Esophagus squamous epithelium (tissue), 5 donors: Measurements from ENCODE around the gene AMN. TPM values are rescaled to one million over a fixed set of nuclear protein-coding genes. Genes with fewer than 3 reads are reported as not detected.

Source experiments
- DNase-seq: peaks from one replicate; lab custom pipeline; 2025; lab: John Stamatoyannopoulos, UW
- H3K27ac ChIP-seq, 4 donors: fragments of 200-600 bp; sonication (generic); one replicate each; pipeline ENCODE4 v1.5.1; 2016 to 2019; ENCODE audit warnings: mild to moderate bottlenecking in 1 of 4
- H3K27me3 ChIP-seq, 4 donors: fragments of 200-600 bp; sonication (generic); 1 replicate in 3 of 4; 2 replicates in 1 of 4; pipeline versions ENCODE4 v1.5.1 to v1.6.0; 2017 to 2021; ENCODE audit warnings: antibody characterized with exemption in 1 of 4
- H3K36me3 ChIP-seq, 3 donors: fragments of 200-600 bp; sonication (generic); one replicate each; pipeline ENCODE4 v1.5.1; 2016 to 2019
- H3K4me1 ChIP-seq, 3 donors: fragments of 200-600 bp; sonication (generic); one replicate each; pipeline ENCODE4 v1.5.1; 2017 to 2019
- H3K4me3 ChIP-seq, 4 donors: fragments of 200-600 bp; sonication (generic); 1 replicate in 3 of 4; 2 replicates in 1 of 4; pipeline ENCODE4 v1.5.1; 2016 to 2019; ENCODE audit warnings: mild to moderate bottlenecking in 2 of 4, moderate library complexity in 1 of 4
- H3K9me3 ChIP-seq, 3 donors: fragments of 200-600 bp; sonication (generic); one replicate each; pipeline ENCODE4 v1.5.1; 2016 to 2019
- POLR2A ChIP-seq, 4 donors: fragments of 450-650 bp; IDR thresholded peaks; one replicate each; pipeline ENCODE4 v1.6.1; 2017; ENCODE audit warnings: antibody characterized with exemption in 4 of 4, mild to moderate bottlenecking in 4 of 4, moderate library complexity in 3 of 4
- WGBS, 2 donors: methylation state at CpG; one replicate each; pipeline ENCODE4 v1.1.5; 2018; 5-methylcytosine and 5-hydroxymethylcytosine counted together
- intact Hi-C: fragments of 100-400 bp; cut with DNase I; formaldehyde crosslinking; loops from one replicate; pipeline ENCODE4 v1.15.0; 2022
- total RNA-seq, 4 donors: library from RNA; depleted of rRNA; stranded (reverse); fragments of >200 nt; gene quantifications; one replicate each; pipeline ENCODE4 v1.1.0, GENCODE V29; 2016
- TF ChIP-seq, protein P1 (sequence below), 6 experiments: fragments of 450-650 bp in 4 of 6; fragments of 200-600 bp in 2 of 6; sonication (generic) in 2 of 6; IDR thresholded peaks; one replicate each; pipeline ENCODE4 v1.5.1; 2016 to 2019; ENCODE audit warnings: antibody characterized with exemption in 6 of 6, mild to moderate bottlenecking in 4 of 6, moderate library complexity in 4 of 6
- donor health status: DM: yes; HTN: yes; CAD: no.

Gene AMN
- total RNA-seq, 4 donors from 2014 or later = 7.6 to 24.0 (median 19.7) TPM

DNA sequence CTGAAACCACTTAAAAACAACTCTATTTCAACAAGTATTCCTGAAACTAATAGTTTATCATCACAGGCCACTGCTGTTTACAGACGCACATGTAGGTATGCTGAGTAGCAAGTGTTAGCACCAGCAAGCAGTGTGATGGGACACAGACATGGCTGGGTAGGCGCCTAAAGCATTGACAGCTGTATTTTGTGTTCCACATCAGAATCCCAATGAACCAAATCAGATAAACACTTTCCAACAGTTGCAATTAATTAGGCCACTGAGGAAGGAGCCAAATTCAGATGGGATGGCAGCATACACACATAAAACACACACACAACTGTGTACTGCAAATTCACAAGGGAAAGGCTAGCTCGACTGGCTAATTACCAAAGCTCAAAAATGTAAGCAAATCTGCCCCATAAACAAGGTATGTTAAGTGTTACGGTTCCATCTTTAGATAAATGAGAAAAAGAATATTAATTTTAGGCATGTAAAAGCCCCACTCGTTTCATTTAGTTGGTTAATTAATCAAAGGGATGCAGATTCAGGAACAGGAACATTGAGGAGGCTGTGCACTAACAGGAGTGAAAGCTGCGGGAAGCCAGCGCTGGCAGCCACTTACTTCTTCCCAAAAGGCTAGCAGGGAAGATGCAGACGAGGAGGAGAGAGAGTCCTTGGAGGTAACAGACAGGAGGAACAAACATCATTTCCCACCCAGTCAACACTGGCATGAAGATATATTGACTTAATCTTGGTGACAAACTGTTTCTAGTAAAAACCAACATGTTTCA is 33.4 kb downstream of the AMN start:
- 71 to 72% methylated on average over 8 of the region's 8 CpGs for WGBS, 2 donors
- no peak overlapping the region for H3K4me3 ChIP-seq
- DNase-seq = no peak
- H3K27ac ChIP-seq = no peak overlapping the region
- intact Hi-C loops = no loop called here
- no peak for TF ChIP-seq POLR2A (IDR thresholded peaks at IDR 0.05)
- TF ChIP-seq, protein P1, sequence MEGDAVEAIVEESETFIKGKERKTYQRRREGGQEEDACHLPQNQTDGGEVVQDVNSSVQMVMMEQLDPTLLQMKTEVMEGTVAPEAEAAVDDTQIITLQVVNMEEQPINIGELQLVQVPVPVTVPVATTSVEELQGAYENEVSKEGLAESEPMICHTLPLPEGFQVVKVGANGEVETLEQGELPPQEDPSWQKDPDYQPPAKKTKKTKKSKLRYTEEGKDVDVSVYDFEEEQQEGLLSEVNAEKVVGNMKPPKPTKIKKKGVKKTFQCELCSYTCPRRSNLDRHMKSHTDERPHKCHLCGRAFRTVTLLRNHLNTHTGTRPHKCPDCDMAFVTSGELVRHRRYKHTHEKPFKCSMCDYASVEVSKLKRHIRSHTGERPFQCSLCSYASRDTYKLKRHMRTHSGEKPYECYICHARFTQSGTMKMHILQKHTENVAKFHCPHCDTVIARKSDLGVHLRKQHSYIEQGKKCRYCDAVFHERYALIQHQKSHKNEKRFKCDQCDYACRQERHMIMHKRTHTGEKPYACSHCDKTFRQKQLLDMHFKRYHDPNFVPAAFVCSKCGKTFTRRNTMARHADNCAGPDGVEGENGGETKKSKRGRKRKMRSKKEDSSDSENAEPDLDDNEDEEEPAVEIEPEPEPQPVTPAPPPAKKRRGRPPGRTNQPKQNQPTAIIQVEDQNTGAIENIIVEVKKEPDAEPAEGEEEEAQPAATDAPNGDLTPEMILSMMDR (IDR thresholded peaks at IDR 0.05) = no peak
- H3K36me3 ChIP-seq = peaks cover 16 to 100% (median 66%) of the 10 kb centered on the region in 3 donors
- H3K9me3 ChIP-seq = no peaks in the 10 kb centered on the region
- H3K27me3 ChIP-seq = no peaks in the 10 kb centered on the region
- peaks cover 0 to 4% (median 0%) of the 10 kb centered on the region in 3 donors for H3K4me1 ChIP-seq

DNA sequence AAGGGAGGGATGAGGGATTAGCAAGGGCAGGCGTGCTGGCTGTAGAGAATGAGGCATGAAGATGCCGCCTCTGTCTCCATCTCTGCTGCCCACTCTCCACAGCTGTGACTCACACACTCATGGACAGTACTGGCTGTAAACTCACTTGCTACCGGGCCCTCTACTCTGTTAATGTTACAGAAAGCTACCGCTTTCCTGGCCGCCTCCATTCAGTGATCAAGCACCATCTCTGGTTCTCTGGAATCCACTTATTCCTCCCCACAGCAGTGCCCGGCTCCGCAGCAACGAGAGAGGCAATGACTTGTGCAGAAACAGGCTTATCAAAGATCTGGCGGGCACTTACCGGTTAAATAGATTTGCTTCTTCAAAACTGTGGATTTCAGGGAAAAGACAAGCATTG is 34.8 kb downstream of the AMN start:
- WGBS, 2 donors = 91 to 94% methylated on average over 8 to 10 of the region's 10 CpGs
- no peak for DNase-seq
- Histone ChIP-seq H3K36me3 (peaks cover 16 to 100% (median 71%) of the 10 kb centered on the region in 3 donors), H3K4me1 (peaks cover 0 to 4% (median 0%) of the 10 kb centered on the region in 3 donors), H3K27me3 (no peaks in the 10 kb centered on the region), H3K9me3 (no peaks in the 10 kb centered on the region), H3K27ac (no peak overlapping the region), H3K4me3 (no peak overlapping the region)
- TF ChIP-seq, protein P1 (IDR thresholded peaks at IDR 0.05) = no peak
- TF ChIP-seq POLR2A (IDR thresholded peaks at IDR 0.05) = no peak
- intact Hi-C loops = no loop called here

DNA sequence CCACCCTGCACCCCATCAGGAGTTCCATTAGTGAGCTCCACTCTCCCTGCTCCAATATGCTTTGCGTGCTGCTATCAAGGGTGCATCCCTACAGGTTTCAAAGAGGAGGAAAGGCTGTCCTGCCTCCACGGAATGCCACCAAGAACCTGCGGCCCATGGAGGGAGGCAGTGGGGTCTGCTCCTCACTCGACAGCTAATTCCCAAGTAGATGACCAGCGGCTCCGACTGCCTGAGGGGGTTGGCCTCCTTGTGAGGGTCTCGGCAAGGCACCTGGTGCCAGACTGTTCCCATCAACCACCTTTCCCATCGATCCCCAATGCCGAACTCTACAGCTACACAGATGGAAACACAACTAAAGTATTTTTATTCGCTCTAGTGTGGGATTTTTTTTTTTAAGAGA is 36.0 kb downstream of the AMN start:
- DNase-seq = no peak
- H3K4me1 ChIP-seq = peaks cover 0 to 4% (median 0%) of the 10 kb centered on the region in 3 donors
- intact Hi-C loops = no loop called here
- H3K4me3 ChIP-seq = no peak overlapping the region
- no peaks in the 10 kb centered on the region for H3K9me3 ChIP-seq
- TF ChIP-seq, protein P1 (IDR thresholded peaks at IDR 0.05) = no peak
- no peak for TF ChIP-seq POLR2A (IDR thresholded peaks at IDR 0.05)
- WGBS, 2 donors = 75 to 88% methylated on average over 6 to 7 of the region's 10 CpGs
- no peaks in the 10 kb centered on the region for H3K27me3 ChIP-seq
- H3K27ac ChIP-seq = no peak overlapping the region
- peaks cover 16 to 100% (median 67%) of the 10 kb centered on the region in 3 donors for H3K36me3 ChIP-seq

DNA sequence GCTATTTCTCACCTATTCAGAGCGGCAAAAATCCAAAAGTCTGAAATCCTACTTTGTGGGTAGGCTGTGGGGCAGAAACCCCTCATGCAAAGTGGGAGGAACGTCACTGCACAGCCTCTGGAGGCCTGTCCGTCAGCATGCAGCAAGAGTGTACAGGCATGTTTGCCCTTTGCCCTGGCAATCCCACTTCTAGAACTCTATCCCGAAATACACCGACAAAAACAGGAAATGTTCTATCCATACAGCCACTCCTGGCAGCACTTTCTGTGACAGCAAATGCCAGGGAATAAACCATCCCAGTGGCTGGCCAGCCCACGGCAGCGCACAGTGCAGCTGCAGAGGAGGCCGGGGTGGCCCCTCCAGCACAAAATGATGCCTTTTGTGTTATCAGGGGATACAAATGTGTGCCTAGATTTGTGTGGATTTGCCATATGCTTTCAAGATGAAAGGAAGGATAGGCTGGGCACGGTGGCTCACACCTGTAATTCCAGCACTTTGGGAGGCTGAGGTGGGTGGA is 39.7 kb downstream of the AMN start:
- no peak for DNase-seq
- Histone ChIP-seq H3K4me1 (no peaks in the 10 kb centered on the region), H3K27me3 (no peaks in the 10 kb centered on the region), H3K27ac (no peak overlapping the region), H3K9me3 (no peaks in the 10 kb centered on the region), H3K4me3 (no peak overlapping the region), H3K36me3 (peaks cover 28 to 100% (median 79%) of the 10 kb centered on the region in 3 donors)
- WGBS, 2 donors = 87 to 92% methylated on average over 6 to 9 of the region's 9 CpGs
- intact Hi-C loops = no loop called here
- no peak for TF ChIP-seq POLR2A (IDR thresholded peaks at IDR 0.05)
- TF ChIP-seq, protein P1 (IDR thresholded peaks at IDR 0.05) = no peak

DNA sequence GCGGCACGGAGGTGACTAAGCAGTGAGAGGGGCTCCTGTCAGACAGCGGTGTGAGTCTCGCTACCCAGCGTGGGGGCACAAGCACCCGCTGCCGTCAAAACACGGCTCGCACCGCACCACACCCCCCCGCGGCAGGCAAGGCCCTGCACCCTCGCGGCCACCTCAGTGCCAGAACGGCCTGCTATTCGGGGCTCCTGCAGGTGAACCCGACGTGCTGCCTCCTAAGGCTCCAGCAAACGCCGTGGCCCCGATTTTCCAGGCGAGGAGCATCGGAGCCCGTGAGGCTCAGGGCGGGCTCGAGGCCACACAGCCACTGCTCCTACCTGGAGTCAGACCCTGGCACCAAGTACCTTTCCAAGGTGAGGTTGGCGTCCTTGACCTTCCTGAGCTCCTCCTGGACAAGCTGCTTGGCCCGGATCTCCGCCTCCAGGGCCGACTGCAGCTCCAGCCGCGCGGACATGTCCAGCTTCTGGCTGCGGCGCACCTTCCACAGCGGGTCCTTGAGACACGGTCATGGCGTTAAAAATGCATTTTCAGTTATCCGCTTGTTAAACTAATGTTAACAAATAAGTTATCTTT is 41.8 kb downstream of the AMN start:
- Histone ChIP-seq H3K36me3 (peaks cover 27 to 100% (median 60%) of the 10 kb centered on the region in 3 donors), H3K4me3 (no peak overlapping the region), H3K9me3 (no peaks in the 10 kb centered on the region), H3K27ac (no peak overlapping the region), H3K4me1 (no peaks in the 10 kb centered on the region), H3K27me3 (no peaks in the 10 kb centered on the region)
- intact Hi-C loops = no loop called here
- no peak for DNase-seq
- 97 to 98% methylated on average over 16 to 19 of the region's 39 CpGs for WGBS, 2 donors
- TF ChIP-seq, protein P1 (IDR thresholded peaks at IDR 0.05) = no peak
- no peak for TF ChIP-seq POLR2A (IDR thresholded peaks at IDR 0.05)
